ENCODE data around the gene LRRC71.

- TF ChIP-seq EZH2 (IDR thresholded peaks at IDR 0.05; ENCODE audit: insufficient read depth, low read length) (no peak), CTCF (IDR thresholded peaks at IDR 0.05; ENCODE audit: insufficient read depth, low read depth, low read length) (no peak)
These were observed 25.0 kb upstream of the LRRC71 start for GRCh38 chr1:156895455-156895812.

Data from astrocyte (in vitro differentiated cells and primary cell).